Measurements from ENCODE around the gene TRIM14.

The TRIM14 gene, protein sequence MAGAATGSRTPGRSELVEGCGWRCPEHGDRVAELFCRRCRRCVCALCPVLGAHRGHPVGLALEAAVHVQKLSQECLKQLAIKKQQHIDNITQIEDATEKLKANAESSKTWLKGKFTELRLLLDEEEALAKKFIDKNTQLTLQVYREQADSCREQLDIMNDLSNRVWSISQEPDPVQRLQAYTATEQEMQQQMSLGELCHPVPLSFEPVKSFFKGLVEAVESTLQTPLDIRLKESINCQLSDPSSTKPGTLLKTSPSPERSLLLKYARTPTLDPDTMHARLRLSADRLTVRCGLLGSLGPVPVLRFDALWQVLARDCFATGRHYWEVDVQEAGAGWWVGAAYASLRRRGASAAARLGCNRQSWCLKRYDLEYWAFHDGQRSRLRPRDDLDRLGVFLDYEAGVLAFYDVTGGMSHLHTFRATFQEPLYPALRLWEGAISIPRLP

DNA sequence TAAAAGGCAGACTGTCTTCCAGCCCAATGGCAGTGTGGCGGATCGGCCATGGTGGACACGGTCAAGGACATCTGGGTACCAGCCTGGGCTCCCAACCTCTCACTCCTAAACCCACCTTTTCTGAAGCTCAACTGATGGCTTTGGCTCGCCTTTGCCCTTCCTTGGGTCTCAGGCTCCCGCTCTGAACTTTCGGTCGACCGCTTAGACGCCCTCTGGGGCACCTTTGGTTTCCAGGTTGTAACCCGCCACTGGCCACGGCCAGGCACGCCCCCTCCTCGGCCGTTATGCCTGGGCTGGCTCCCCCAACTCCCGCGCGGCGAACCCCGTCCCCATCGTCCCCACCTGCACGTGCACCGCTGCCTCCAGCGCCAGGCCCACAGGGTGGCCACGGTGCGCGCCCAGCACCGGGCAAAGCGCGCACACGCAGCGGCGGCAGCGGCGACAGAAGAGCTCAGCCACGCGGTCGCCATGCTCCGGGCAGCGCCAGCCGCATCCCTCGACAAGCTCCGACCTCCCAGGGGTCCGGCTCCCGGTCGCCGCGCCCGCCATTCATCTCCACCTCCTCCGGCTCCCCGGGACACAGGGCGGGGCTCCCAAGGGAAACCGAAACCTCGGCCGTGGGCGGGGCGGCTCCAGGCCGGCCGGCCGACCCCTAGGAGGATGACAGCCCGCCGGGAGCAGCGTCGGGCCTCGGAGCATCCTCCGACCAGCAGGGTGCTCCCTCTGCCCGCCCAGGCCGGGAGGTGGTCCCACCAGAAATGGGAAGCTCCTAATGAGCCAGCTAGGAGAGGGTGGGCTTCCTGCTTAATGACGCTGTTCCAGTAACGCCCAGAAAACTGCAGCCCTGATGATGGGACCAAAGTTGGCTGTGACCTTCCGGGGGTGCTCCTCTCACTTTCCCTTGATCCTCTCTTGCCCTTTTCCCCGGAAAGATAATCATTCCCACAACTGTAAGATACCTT lies at the start of gene TRIM14:
TSS of gene TRIM14 (minus strand) at position 583 of the 962 bp plus-strand sequence. CDS start at position 549, 34 bp downstream.
- in situ Hi-C loops (cut with HindIII; ENCODE audit: low sequenced_read_pairs) = no loop called here

DNA sequence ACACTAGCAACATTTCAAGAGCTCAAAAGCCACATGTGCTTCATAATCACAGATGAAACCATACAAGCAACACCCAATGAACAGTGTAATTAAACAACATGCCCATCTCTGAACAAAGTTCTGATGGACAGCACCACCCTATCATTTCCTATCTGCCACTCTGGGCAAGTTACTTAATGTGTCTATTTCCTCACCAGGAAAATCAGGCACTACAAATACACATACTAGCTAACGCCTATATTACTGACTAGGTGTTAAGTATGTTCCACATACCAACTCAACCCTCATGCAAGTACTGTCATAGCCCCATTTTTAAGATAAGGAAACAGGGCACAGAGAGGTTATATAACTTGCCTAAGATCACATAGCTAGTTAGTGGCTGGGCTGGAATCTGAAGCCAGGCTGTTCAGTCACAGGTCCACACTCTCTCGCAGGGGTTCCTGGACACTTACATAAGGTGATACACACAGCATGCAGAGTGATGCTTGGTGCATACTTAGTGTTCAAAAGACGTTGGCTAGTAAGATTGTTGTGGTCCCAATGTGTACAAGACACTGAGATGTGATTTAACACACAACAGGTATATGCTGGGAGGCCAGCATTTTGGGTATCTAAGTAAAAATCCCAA lies 49.2 kb upstream of the TRIM14 start:
- in situ Hi-C loops (cut with HindIII; ENCODE audit: low sequenced_read_pairs) = no loop called here

DNA sequence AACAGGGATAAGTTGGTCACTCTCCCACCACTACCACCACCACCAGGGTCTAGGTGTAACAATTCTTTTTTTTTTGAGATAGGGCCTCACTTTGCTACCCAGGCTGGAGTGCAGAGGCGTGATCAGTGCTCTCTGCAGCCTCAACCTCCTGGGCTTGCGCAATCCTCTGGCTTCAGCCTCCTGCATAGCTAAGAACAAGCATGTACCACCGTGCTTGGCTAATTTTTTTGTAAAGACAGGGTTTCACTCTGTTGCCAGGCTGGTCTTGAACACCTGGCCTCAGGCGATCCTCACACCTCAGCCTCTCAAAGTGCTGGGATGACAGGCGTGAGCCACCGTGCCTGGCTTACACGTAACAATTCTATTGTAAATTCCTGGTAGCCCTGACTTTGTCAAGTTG lies 45.9 kb upstream of the TRIM14 start:
- in situ Hi-C loops (cut with HindIII; ENCODE audit: low sequenced_read_pairs) = no loop called here

DNA sequence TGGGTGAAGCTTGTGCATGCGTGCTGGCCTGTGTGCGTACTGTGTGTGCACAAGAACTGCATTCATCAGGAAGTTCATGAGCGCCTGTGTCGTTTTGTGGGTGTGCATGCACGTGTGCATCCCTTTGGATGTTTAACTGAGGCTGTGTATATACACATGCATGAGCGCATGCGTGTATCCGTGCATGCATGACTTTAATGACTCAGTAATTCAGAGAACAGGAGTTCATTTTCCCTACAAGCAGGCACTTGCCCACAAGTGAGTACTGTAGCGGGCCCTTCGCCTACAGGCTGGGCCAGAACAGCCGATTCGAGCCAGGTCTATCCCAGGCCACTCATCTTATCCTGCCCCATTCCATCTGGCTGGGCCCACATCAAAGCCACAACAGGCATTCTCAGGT lies 43.6 kb upstream of the TRIM14 start:
- in situ Hi-C loops (cut with HindIII; ENCODE audit: low sequenced_read_pairs) = no loop called here

DNA sequence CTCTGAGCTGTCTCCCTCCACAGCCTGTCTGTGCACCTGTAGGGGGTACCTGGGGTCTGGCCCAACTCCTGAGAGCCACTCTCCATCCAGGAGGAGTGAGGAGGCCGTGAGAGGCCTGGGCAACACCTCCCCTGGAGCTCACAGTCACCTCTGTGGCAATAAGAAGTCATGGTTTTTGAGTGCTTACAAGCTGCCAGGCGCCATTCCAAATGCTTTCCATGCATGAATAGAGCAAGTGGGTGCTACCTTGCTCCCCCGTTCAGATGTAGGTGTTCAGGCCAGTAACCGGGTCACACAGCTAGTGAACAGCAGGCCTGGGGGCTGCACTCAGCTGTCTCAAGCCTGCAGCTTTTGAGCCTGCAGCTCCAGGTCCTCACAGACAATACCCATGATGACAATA lies 42.8 kb upstream of the TRIM14 start:
- in situ Hi-C loops (cut with HindIII; ENCODE audit: low sequenced_read_pairs) = no loop called here

DNA sequence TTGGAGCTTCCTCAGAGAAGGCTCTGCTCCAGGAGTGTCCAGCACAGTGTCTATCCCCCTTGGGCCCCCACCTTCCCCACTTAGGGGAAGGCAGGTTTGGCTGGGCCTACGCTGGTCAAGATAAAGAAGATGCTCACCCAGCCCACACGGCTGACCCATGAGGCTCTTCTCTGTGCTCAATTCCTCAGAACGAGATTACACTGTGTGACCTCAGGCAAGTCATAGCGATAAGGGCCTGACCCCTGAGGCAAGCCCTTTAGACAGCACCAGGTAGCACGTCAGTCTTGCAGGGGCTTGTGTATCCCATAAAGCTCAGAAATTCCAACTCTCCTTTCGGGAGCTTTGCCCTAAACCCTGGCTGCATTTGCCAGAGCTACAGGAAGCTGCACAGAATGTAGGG lies 40.8 kb upstream of the TRIM14 start:
- in situ Hi-C loops (cut with HindIII; ENCODE audit: low sequenced_read_pairs) = no loop called here

DNA sequence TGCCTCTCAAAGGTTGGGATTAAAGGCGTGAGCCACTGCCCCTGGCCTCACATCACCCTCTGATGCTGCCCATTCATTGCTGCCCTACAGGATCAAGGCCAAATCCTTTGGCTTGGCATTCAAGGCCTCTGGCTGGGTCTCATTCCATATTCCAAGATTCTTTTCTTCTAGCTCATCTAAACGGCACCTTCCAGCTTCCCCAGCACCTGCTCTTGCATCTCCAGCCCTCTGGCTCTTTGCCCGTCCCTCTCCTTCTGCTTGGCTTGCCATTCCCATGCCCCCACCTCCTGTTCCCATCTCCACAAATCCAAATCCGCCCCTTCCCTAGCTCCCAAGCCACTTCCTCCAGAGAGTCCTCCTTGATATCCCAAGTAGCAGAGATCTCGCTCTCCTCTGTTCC lies 40.3 kb upstream of the TRIM14 start:
- in situ Hi-C loops (cut with HindIII; ENCODE audit: low sequenced_read_pairs) = no loop called here

DNA sequence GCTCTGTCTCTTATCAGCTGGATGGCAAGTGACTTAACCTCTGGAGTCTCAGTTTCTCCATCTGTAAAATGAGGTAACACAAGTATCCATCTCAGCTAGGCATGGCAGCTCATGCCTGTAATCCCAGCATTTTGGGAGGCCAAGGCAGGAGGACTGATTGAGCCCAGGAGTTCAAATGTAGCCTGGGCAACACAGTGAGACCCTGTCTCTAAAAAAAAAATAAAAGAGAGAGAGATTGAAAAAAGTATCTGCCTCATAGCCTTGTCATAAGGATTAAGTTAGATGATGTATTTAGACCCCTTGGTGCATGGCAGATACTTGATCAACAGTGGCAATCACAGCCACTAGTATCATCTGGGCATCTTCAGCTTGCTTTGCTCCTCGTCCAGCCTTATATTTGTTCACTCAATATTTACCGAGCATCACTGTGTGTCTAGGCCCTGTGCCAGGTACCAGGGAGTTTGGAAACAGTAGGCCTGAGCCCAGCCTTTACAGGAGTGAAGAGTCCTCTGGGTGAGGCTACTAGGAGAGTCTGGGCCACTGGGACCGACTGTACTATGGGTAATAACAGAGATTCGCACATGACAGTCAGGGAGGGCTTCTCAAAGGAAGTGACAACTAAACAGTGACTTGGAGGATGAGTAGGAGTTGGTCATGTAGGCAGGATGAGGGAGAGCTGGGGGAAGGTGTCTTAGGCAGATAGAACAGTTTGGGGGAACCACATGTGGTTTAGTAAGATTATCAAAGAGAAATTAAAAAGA lies 39.2 kb upstream of the TRIM14 start:
- in situ Hi-C loops (cut with HindIII; ENCODE audit: low sequenced_read_pairs) = no loop called here

DNA sequence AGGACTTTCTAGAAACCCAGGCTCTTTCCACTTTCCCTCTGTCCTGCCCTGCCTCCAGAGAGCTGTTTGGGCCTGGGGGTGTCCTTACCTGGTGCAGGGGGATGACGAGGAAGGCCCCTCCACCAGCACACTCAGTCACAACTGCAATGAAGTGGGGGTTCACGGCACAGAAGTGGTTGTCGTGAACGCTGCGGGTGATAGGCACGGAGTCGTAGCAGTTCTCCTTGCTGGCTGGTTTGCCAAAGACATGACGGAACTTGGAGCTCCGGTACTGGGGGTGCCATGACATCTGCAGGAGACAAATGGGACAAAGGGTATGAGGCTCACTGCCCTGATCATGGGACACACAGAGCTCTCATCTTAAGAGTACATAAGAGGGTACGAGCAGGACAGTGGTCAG lies 38.4 kb upstream of the TRIM14 start:
- in situ Hi-C loops (cut with HindIII; ENCODE audit: low sequenced_read_pairs) = no loop called here

DNA sequence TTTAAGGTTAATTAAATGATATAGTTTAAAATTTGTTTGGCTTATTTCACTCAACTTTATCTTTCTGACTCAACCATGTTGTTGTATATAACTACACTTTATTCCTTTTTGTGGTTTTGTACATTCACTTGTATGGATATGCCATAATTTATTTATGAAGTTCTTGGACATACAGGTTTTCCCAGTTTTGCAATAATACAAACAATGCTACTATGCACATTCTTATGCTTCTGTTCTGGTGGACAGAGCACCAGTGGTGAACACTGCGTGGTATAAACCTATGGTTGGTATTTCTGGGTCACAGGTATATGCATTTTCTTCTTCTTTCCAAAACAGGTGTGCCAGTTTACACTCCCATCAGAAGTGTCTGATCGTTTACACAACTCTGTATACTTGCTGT lies 35.7 kb upstream of the TRIM14 start:
- in situ Hi-C loops (cut with HindIII; ENCODE audit: low sequenced_read_pairs) = no loop called here

DNA sequence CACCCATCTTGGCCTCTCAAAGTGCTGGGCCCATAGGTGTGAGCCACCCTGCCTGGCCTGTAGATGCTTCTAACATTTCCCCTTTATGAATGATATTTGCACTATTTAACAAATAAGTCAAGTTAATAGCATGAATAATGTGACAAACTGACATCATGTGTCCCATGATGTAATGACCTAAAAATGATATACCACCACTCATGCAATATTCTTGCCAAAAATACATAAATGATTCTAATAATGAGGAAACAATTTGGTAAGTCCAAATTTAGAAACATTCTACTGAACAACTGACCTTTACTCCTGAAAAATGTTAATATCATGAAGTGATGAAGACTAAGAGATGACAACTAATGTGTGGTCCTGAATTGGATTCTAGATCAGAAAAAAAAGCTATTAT lies 33.5 kb upstream of the TRIM14 start:
- in situ Hi-C loops (cut with HindIII; ENCODE audit: low sequenced_read_pairs) = no loop called here

DNA sequence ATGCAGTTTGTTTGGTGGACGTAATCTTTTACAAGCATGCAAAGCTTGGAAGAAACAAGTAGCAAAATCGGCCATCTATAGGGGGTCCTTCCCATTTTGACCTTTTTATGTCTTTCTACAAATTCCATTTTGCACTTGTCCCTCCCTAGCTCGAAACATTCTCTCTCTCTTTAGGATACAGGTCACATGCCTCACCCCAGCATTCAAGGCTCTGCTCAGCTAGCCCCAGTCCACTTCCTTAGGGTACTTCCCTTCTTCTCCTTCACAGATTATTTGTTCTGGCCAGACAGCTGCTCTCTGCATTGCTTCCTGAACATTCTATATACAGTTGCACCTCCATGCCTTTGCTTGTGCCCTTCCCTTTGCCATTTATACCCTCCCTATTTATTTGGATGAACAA lies 31.7 kb upstream of the TRIM14 start:
- in situ Hi-C loops (cut with HindIII; ENCODE audit: low sequenced_read_pairs) = no loop called here

DNA sequence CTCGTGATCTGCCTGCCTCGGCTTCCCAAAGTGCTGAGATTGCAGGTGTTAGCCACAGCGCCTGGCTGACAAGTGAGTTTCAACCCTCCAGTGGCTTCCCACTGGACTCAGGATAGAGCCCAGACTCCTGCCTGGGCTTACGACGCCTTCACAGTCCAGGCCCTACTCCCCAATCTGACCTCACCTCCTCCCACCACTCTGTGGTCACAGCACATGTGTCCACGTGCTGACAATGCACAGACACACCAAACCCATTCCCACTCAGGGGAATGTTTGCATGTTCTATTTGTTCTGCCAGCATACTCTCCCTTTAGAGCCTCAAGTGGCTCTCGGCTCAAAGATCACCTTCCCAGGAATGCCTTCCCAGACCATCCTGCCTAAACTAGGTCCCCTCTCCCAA lies 31.1 kb upstream of the TRIM14 start:
- in situ Hi-C loops (cut with HindIII; ENCODE audit: low sequenced_read_pairs) = no loop called here

DNA sequence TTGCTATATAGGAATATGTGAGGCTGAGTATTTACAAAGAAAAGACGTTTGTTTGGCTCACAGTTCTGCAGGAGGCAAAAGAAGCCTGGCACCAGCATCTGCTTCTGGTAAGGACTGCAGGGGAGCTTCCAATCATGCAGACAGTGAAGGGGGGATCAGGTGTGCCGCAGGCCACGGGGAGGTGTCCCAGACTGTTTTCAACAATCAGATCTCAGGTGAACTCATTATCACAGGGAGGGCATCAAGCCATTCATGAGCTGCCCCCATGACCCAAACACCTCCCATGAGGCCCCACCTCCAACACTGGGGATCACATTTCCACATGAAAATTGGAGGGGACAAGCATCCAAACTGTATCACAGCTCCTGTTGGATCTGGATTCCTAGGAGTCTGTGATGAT lies 30.4 kb upstream of the TRIM14 start:
- in situ Hi-C loops (cut with HindIII; ENCODE audit: low sequenced_read_pairs) = no loop called here

DNA sequence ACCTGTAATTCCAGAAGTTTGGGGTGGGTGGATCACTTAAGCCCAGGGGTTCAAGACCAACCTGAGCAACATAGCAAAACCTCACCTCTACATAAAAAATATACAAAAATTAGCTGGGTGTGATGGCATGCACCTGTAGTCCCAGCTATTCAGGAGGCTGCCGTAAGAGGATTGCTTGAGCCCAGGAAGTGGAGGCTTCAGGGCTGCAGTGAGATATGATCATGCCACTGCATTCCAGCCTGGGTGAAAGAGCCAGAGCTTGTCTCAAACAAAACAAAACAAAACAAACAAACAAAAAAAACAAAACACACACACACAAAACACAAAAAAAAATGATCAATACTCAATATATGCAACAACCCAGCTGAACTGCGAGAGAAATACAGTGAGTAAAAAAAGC lies 29.5 kb upstream of the TRIM14 start:
- in situ Hi-C loops (cut with HindIII; ENCODE audit: low sequenced_read_pairs) = no loop called here

DNA sequence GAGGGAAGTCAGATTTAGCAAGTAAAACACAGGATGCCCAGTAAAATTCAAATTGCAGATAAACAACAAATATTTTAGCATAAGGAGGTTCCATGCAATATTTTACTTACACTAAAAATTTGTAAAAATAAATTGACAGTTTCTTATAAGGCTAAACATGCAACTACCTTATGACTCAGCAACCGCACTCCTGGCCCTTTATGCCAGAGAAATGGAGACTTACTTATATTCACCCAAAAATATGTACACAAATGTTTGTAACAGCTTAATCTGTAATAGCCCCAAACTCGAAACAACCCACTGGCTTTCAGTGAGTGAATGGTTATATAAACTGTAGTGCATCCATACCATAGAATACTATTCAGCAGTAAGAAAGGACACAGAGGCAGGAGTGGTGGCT lies 28.6 kb upstream of the TRIM14 start:
- in situ Hi-C loops (cut with HindIII; ENCODE audit: low sequenced_read_pairs) = no loop called here

DNA sequence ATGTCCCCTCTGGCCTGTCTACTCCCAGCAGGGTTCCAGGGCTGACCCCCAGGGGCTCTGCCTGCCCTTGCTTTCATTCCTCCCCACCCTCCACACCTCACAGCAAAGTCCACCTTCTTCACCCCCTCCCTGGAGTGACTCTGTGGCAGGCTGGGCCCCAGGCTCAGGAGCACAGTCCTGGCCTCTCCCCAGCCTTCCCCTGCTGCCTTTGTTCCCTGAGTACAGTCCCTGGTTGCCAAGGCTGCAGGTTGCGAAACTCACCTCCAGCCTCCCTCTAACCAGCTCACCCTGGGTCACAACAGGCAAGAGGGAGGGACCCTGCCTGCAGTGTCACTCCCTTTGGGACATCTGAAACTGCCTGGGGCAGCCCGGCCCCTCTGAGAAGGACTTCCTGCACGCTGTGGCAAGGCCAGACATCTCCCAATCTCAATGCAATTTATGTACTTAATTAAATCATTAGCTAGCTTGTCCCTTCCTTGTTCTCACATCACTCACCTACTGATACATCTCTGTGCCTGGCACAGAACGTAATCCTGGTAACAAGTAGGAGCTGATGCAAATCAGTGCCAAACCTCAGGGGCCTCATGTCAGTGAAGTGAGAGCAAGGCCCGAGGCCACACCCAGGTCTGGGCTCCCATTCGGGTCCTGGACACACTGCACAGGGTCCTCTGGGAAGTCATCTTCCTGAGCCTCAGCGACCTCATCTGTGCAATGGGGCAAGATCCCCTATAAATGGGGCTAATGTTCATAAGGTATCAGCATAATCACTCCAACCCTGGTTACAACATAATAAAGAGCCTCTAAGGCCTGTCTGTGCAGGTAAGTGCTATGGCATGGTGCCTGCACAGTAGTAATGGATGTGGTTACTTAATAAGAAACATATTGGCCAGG lies 27.3 kb upstream of the TRIM14 start:
- in situ Hi-C loops (cut with HindIII; ENCODE audit: low sequenced_read_pairs) = no loop called here

DNA sequence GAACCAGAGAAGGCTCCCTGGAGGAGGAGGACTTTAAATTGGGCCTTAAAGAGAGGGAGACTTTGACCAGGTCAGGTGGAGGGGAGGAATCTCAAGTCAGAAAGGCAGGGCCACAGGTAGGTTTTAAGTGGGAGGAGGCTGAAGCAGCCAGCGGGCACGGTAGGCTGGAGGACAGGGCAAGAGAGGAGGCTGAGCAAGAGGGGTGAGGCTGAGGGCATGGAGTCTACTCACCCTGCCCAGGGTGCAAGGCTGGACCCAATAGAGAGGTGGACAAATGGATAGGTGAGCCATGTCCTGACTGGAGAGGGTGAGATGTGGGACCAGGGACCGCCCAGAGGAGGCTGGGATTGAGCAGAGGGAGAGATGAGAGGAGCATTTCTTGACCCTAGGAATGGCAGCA lies 25.6 kb upstream of the TRIM14 start:
- in situ Hi-C loops (cut with HindIII; ENCODE audit: low sequenced_read_pairs) = no loop called here

DNA sequence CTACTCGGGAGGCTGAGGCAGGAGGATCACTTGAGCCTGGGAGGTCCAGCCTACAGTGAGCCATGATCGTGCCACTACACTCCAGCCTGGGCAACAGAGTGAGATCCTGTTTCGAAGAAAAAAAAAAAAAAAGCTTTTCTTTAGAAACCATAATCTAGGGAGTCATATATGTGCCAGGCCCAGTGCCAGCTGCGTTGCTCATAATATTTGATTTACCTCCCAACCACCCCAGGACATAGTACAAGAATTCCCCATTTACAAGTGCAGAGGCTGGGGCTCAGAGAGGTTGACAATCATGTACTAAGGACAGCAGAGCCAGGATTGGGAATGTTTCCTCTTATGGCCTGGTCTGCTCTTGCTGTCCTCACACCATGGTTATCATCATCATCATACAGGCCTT lies 25.1 kb upstream of the TRIM14 start:
- in situ Hi-C loops (cut with HindIII; ENCODE audit: low sequenced_read_pairs) = no loop called here

Data from DLD1 (cell line).